Cardiac muscle cell (in vitro differentiated cells and primary cell): ENCODE results near the gene DLG2. TPM values are rescaled to one million over a fixed set of nuclear protein-coding genes. Genes with fewer than 3 reads are reported as not detected.
A peak's percentile ranks its signal among the peaks of the same experiment; 100 is the strongest.

Experiments
- DNase-seq, 2 donors: peaks; one replicate each; pipeline versions ENCODE4 v3.0.0 to v3.0.0-alpha.2; 2010 to 2017; ENCODE audit warnings: low read depth in 1 of 2, low spot score in 1 of 2
- H3K27ac ChIP-seq: fragments of 200-600 bp; sonication (generic); 2 replicates; pipeline ENCODE4 v1.5.1; 2016
- H3K27me3 ChIP-seq: fragments of 200-600 bp; sonication (generic); 2 replicates; pipeline ENCODE4 v1.6.0; 2016; ENCODE audit warnings: control low read depth
- H3K36me3 ChIP-seq: fragments of 200-600 bp; sonication (generic); 2 replicates; pipeline ENCODE4 v1.5.1; 2016; ENCODE audit warnings: control low read depth
- H3K4me1 ChIP-seq: fragments of 200-600 bp; sonication (generic); 2 replicates; pipeline ENCODE4 v1.8.1; 2017; ENCODE audit warnings: low read depth, mild to moderate bottlenecking, mixed run types
- H3K4me3 ChIP-seq: fragments of 200-600 bp; sonication (generic); 2 replicates; pipeline ENCODE4 v1.5.1; 2016; ENCODE audit warnings: mild to moderate bottlenecking
- H3K9me3 ChIP-seq: fragments of 200-600 bp; sonication (generic); 2 replicates; pipeline ENCODE4 v1.5.1; 2017; ENCODE audit warnings: low read depth, mild to moderate bottlenecking, control low read depth
- polyA plus RNA-seq: library from polyadenylated mRNA; unstranded; fragments of >200 nt; fragmentation: Nextera tagmentation; extraction: Ambion mirVana; gene quantifications from 2 replicates; pipeline ENCODE4 v1.2.1, GENCODE V29; 2016
- total RNA-seq: library from RNA; depleted of rRNA; stranded (reverse); fragments of >200 nt; gene quantifications from 2 replicates; pipeline ENCODE4 v1.2.3, GENCODE V29; 2016
- TF ChIP-seq, protein P1 (sequence below): IDR thresholded peaks from 2 replicates; pipeline ENCODE4 v1.5.1; 2012; ENCODE audit warnings: low read depth, mild to moderate bottlenecking, low read length

Gene DLG2
- total and polyA plus RNA-seq, 2 experiments from 2014 or later = 3.5 to 15.9 TPM

DNA sequence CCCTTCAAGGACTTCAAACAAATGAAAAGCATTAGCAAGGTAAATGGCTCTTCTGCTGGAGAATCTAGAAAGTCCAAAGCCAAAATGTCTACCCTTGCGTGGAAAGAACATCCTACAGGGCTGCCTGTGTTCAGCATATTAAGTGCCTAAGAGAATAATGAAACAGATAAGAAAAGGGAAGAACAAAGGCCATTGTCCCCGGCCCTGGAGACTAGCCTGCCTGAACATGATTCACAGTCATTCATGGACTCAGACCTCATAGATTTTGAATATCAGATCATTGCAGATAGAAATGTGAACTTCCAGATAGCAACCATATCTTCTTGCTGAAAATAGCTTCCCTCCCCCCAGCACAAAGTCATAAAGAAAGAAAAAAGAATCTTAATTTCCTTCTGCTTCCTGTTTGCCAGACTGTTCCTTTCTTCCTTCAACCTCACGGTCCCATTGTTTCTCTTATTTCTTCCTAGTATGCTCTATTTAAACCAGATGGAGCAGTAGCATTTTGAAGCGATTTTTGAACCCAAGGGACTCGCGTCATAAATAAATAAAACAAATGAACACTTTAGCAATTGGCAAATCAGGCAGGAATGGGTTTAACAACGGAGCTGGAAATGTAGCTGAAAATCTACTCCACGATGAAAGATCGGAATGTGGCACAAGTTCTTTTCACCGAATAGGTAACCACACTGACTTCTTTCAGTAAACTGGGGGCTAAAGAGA lies 1932.8 kb downstream of the DLG2 start:
- DNase-seq = no peak
- no peak overlapping the region for H3K27ac ChIP-seq
- H3K4me1 ChIP-seq = peaks cover 4% of the 10 kb centered on the region
- no peaks in the 10 kb centered on the region for H3K27me3 ChIP-seq
- H3K4me3 ChIP-seq = no peak overlapping the region
- TF ChIP-seq, protein P1, sequence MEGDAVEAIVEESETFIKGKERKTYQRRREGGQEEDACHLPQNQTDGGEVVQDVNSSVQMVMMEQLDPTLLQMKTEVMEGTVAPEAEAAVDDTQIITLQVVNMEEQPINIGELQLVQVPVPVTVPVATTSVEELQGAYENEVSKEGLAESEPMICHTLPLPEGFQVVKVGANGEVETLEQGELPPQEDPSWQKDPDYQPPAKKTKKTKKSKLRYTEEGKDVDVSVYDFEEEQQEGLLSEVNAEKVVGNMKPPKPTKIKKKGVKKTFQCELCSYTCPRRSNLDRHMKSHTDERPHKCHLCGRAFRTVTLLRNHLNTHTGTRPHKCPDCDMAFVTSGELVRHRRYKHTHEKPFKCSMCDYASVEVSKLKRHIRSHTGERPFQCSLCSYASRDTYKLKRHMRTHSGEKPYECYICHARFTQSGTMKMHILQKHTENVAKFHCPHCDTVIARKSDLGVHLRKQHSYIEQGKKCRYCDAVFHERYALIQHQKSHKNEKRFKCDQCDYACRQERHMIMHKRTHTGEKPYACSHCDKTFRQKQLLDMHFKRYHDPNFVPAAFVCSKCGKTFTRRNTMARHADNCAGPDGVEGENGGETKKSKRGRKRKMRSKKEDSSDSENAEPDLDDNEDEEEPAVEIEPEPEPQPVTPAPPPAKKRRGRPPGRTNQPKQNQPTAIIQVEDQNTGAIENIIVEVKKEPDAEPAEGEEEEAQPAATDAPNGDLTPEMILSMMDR = no peak
- no peaks in the 10 kb centered on the region for H3K36me3 ChIP-seq
- no peaks in the 10 kb centered on the region for H3K9me3 ChIP-seq

DNA sequence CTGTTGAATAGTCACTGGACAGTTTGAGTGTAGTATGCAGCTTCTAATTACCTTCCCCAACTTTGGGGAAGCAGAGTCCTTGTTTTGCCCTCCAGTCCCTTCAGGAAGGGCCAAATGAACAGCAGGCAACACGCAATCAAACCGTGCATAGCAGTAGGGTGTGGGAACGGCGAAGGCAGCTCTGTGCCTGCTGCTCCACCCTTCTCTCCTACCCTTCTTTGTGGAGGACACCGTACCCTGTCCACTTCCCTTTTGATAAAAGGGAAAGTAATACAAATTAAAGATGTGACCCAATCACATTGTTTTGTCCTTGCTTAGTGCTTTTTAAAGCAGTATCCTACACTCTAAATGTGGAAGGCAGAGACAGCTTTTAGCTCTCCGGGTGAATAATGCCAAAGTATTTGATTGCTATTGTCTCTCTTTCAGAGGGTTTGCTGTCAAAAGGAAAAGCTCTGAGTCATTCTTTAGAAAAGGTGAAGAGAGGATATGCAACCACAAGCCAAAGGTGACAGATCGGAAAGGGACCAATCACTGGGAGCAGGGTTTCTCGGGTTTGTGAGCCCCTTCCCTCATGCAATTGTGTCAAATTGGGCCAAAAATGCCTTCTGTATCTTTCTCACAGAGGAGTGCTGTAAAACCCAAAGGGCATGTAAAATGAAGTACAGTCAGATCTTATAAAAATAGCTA lies 1933.7 kb downstream of the DLG2 start:
- peaks cover 4% of the 10 kb centered on the region for H3K4me1 ChIP-seq
- no peak overlapping the region for H3K27ac ChIP-seq
- H3K36me3 ChIP-seq = no peaks in the 10 kb centered on the region
- H3K4me3 ChIP-seq = no peak overlapping the region
- TF ChIP-seq, protein P1 = no peak
- DNase-seq = no peak
- no peaks in the 10 kb centered on the region for H3K27me3 ChIP-seq
- H3K9me3 ChIP-seq = no peaks in the 10 kb centered on the region

DNA sequence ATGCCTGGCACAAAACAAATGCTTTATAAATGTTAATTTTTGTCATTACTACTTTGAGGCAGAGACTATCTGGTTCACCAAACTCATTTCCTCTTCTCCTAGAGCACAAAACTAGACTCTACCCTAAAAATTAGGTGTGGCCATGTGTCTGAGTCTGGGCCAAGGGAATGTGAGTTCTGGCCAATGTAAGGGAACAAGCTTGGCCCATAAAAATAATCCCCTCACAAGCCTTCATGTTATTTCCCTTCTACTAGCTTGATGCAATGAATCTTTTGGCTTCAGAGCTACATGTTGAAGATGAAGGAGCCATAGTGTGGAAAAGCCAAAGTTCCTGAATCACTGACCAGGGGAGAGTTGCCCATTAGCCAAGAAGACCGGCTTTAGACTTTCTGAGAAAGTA lies 1934.5 kb downstream of the DLG2 start:
- DNase-seq = no peak
- no peaks in the 10 kb centered on the region for H3K36me3 ChIP-seq
- H3K27ac ChIP-seq = no peak overlapping the region
- no peaks in the 10 kb centered on the region for H3K27me3 ChIP-seq
- no peak overlapping the region for H3K4me3 ChIP-seq
- H3K4me1 ChIP-seq = peaks cover 11% of the 10 kb centered on the region
- H3K9me3 ChIP-seq = no peaks in the 10 kb centered on the region
- TF ChIP-seq, protein P1 = no peak

DNA sequence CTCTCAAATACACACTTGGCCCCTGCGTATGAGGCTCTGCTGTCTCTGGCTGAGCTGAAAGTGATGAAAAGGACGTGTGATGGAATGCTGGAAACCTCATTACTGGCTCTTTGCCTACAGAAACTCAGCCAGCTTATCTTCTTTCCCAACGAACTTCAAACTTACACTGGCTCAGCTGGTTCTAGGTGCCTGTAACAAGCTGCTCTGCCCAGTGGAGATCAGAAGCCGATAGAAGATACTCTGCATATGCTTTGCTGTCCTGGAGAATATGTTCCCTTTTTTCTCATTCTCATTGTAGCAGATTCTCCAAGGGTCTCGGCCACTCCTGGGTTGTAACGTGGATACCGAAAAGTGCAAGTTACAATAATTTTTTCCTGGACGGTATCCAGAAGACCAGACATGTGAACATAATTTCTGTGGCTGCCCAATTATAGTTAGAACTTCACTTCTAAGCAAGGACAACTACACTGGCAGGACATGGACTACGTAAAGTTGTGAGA lies 1935.6 kb downstream of the DLG2 start:
- TF ChIP-seq, protein P1 = no peak
- Histone ChIP-seq H3K4me3 (no peak overlapping the region), H3K4me1 (peaks cover 12% of the 10 kb centered on the region), H3K27ac (peak overlapping the region; percentile 18), H3K27me3 (no peaks in the 10 kb centered on the region), H3K9me3 (no peaks in the 10 kb centered on the region), H3K36me3 (no peaks in the 10 kb centered on the region)
- peak; percentile 71 to 82 for DNase-seq

DNA sequence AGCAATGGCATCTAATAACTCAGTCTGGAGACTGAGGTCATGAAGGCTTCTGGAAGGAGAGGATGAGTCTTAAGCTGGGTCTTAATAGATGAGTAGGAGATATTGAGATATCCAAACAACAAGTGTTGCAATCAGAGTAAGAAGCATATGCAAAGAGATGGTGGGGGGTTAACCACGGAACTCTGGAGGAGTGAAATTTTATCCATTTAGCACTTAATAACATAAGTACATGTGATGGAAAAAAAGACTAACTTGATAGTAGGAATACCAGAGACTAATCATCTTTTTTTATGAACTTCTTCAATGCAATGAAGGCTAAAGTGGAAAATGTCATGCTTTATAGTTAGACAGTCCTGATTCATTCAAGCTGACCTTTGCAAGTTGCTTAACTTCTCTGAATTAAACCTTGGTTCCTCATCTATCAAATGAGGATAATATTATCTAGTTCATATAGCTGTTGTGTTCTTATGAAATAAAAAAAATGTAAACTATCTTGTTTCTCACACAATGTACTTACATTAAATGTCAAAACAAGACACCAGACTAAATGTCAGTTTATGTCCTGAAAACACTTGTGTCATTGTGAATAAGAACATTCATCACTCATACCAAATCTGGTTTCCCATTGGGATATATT lies 1937.9 kb downstream of the DLG2 start:
- H3K4me1 ChIP-seq = peaks cover 12% of the 10 kb centered on the region
- TF ChIP-seq, protein P1 = no peak
- H3K27me3 ChIP-seq = no peaks in the 10 kb centered on the region
- no peaks in the 10 kb centered on the region for H3K9me3 ChIP-seq
- peak in 1 of 2 donors; percentile 3 for DNase-seq
- H3K4me3 ChIP-seq = no peak overlapping the region
- H3K27ac ChIP-seq = no peak overlapping the region
- H3K36me3 ChIP-seq = no peaks in the 10 kb centered on the region
